ENCODE data around the gene WDR44. TPM values are rescaled to one million over a fixed set of nuclear protein-coding genes. Genes with fewer than 3 reads are reported as not detected.

The WDR44 gene
- total RNA-seq, 2 experiments from 2014 or later: 26.5 to 29.7 TPM

- Mint-ChIP-seq H3K36me3 (ENCODE audit: low read depth) (peaks cover 4% of the 10 kb centered on the region), H3K9me3 (ENCODE audit: insufficient read depth) (no peaks in the 10 kb centered on the region), H3K27me3 (ENCODE audit: low read depth) (no peaks in the 10 kb centered on the region), H3K4me1 (ENCODE audit: low read depth) (peaks cover 46% of the 10 kb centered on the region), H3K4me3 (peak overlapping the region; percentile 95), H3K27ac (peak overlapping the region; percentile 97)
- ChIA-PET POLR2A (interaction anchor here (3.1 kb wide), 1 partner anchor 149 kb away, joined by 22 read pairs; the partner anchor contains the start of gene DOCK11), CTCF (interaction anchor here (0.9 to 1.4 kb wide), 2 partner anchors 11 to 254 kb away, joined by 3 to 4 read pairs; no protein-coding TSS in a partner anchor)
- ATAC-seq (no peak), DNase-seq (no peak)
Measured at GRCh38 chrX:118347736-118348135, 1.8 kb downstream of the WDR44 start.

- Mint-ChIP-seq H3K4me1 (ENCODE audit: low read depth) (peaks cover 51% of the 10 kb centered on the region), H3K9me3 (ENCODE audit: insufficient read depth) (no peaks in the 10 kb centered on the region), H3K4me3 (peak overlapping the region; percentile 95), H3K36me3 (ENCODE audit: low read depth) (peaks cover 4% of the 10 kb centered on the region), H3K27me3 (ENCODE audit: low read depth) (no peaks in the 10 kb centered on the region), H3K27ac (peak overlapping the region; percentile 97)
- ATAC-seq: no peak
- ChIA-PET CTCF (interaction anchor here (0.9 to 1.4 kb wide), 2 partner anchors 10 to 253 kb away, joined by 3 to 4 read pairs; no protein-coding TSS in a partner anchor), POLR2A (interaction anchor here (3.1 kb wide), 1 partner anchor 148 kb away, joined by 22 read pairs; the partner anchor contains the start of gene DOCK11)
- no peak for DNase-seq
Measured at GRCh38 chrX:118348186-118348810, 2.4 kb downstream of the WDR44 start.

- H3K4me3 Mint-ChIP-seq: peak overlapping the region; percentile 95
- peak overlapping the region; percentile 46 for H3K27ac Mint-ChIP-seq
- H3K9me3 Mint-ChIP-seq (ENCODE audit: insufficient read depth): no peaks in the 10 kb centered on the region
- no peaks in the 10 kb centered on the region for H3K27me3 Mint-ChIP-seq (ENCODE audit: low read depth)
- DNase-seq (no peak), ATAC-seq (no peak)
- ChIA-PET CTCF (no interaction called here), POLR2A (no interaction called here)
- peaks cover 4% of the 10 kb centered on the region for H3K36me3 Mint-ChIP-seq (ENCODE audit: low read depth)
- H3K4me1 Mint-ChIP-seq (ENCODE audit: low read depth): peaks cover 55% of the 10 kb centered on the region
Measured at GRCh38 chrX:118349188-118349587, 3.3 kb downstream of the WDR44 start.

GRCh38 chrX:118350221-118350620 lies 4.3 kb downstream of the WDR44 start:
- POLR2A ChIA-PET: no interaction called here
- peaks cover 53% of the 10 kb centered on the region for H3K4me1 Mint-ChIP-seq (ENCODE audit: low read depth)

GRCh38 chrX:118350706-118351105 lies 4.8 kb downstream of the WDR44 start:
- Mint-ChIP-seq H3K27me3 (ENCODE audit: low read depth) (no peaks in the 10 kb centered on the region), H3K27ac (peak overlapping the region; percentile 71), H3K36me3 (ENCODE audit: low read depth) (peaks cover 6% of the 10 kb centered on the region), H3K4me3 (peak overlapping the region; percentile 67), H3K9me3 (ENCODE audit: insufficient read depth) (no peaks in the 10 kb centered on the region), H3K4me1 (ENCODE audit: low read depth) (peaks cover 54% of the 10 kb centered on the region)
- ATAC-seq (no peak), DNase-seq (no peak)
- ChIA-PET CTCF (no interaction called here), POLR2A (no interaction called here)

More at GRCh38 chrX:118350221-118350620, 4.3 kb downstream of the WDR44 start:
- H3K27me3 Mint-ChIP-seq (ENCODE audit: low read depth): no peaks in the 10 kb centered on the region
- CTCF ChIA-PET: no interaction called here
- H3K36me3 Mint-ChIP-seq (ENCODE audit: low read depth): peaks cover 6% of the 10 kb centered on the region
- peak overlapping the region; percentile 67 for H3K4me3 Mint-ChIP-seq
- ATAC-seq (no peak), DNase-seq (no peak)
- H3K27ac Mint-ChIP-seq: peak overlapping the region; percentile 71
- no peaks in the 10 kb centered on the region for H3K9me3 Mint-ChIP-seq (ENCODE audit: insufficient read depth)

GRCh38 chrX:118352566-118352965 lies 6.7 kb downstream of the WDR44 start:
- DNase-seq (no peak), ATAC-seq (no peak)
- peak overlapping the region; percentile 35 for H3K27ac Mint-ChIP-seq
- peaks cover 6% of the 10 kb centered on the region for H3K36me3 Mint-ChIP-seq (ENCODE audit: low read depth)
- ChIA-PET CTCF (no interaction called here), POLR2A (no interaction called here)
- no peak overlapping the region for H3K4me3 Mint-ChIP-seq
- peaks cover 57% of the 10 kb centered on the region for H3K4me1 Mint-ChIP-seq (ENCODE audit: low read depth)
- no peaks in the 10 kb centered on the region for H3K27me3 Mint-ChIP-seq (ENCODE audit: low read depth)
- no peaks in the 10 kb centered on the region for H3K9me3 Mint-ChIP-seq (ENCODE audit: insufficient read depth)

- H3K4me1 Mint-ChIP-seq (ENCODE audit: low read depth): peaks cover 55% of the 10 kb centered on the region
- CTCF ChIA-PET: no interaction called here
- no peaks in the 10 kb centered on the region for H3K9me3 Mint-ChIP-seq (ENCODE audit: insufficient read depth)
- peaks cover 6% of the 10 kb centered on the region for H3K36me3 Mint-ChIP-seq (ENCODE audit: low read depth)
- DNase-seq: no peak
- peak; percentile 20 for ATAC-seq
- no peak overlapping the region for H3K27ac Mint-ChIP-seq
- POLR2A ChIA-PET: no interaction called here
- H3K4me3 Mint-ChIP-seq: no peak overlapping the region
- no peaks in the 10 kb centered on the region for H3K27me3 Mint-ChIP-seq (ENCODE audit: low read depth)
Measured at GRCh38 chrX:118353081-118353850, 7.4 kb downstream of the WDR44 start.

- no peak for DNase-seq
- H3K27me3 Mint-ChIP-seq (ENCODE audit: low read depth): no peaks in the 10 kb centered on the region
- no peak overlapping the region for H3K4me3 Mint-ChIP-seq
- POLR2A ChIA-PET: interaction anchor here (0.7 kb wide), 1 partner anchor 10 kb away, joined by 4 read pairs; no protein-coding TSS in a partner anchor
- CTCF ChIA-PET: no interaction called here
- H3K9me3 Mint-ChIP-seq (ENCODE audit: insufficient read depth): no peaks in the 10 kb centered on the region
- H3K4me1 Mint-ChIP-seq (ENCODE audit: low read depth): peaks cover 41% of the 10 kb centered on the region
- no peak for ATAC-seq
- peak overlapping the region; percentile 43 for H3K27ac Mint-ChIP-seq
- peaks cover 7% of the 10 kb centered on the region for H3K36me3 Mint-ChIP-seq (ENCODE audit: low read depth)
Measured at GRCh38 chrX:118355225-118355920, 9.5 kb downstream of the WDR44 start.

GRCh38 chrX:118356154-118356701 lies 10.3 kb downstream of the WDR44 start:
- Mint-ChIP-seq H3K9me3 (ENCODE audit: insufficient read depth) (no peaks in the 10 kb centered on the region), H3K27me3 (ENCODE audit: low read depth) (no peaks in the 10 kb centered on the region), H3K27ac (no peak overlapping the region), H3K4me1 (ENCODE audit: low read depth) (peaks cover 42% of the 10 kb centered on the region), H3K4me3 (no peak overlapping the region), H3K36me3 (ENCODE audit: low read depth) (peaks cover 7% of the 10 kb centered on the region)
- ChIA-PET POLR2A (no interaction called here), CTCF (no interaction called here)
- DNase-seq (no peak), ATAC-seq (no peak)

- Mint-ChIP-seq H3K27ac (no peak overlapping the region), H3K36me3 (ENCODE audit: low read depth) (peaks cover 3% of the 10 kb centered on the region), H3K27me3 (ENCODE audit: low read depth) (no peaks in the 10 kb centered on the region), H3K4me1 (ENCODE audit: low read depth) (peaks cover 29% of the 10 kb centered on the region), H3K9me3 (ENCODE audit: insufficient read depth) (no peaks in the 10 kb centered on the region), H3K4me3 (no peak overlapping the region)
- ATAC-seq (no peak), DNase-seq (no peak)
- POLR2A ChIA-PET: interaction anchor here (0.6 kb wide), 1 partner anchor 745 kb away, joined by 3 read pairs; no protein-coding TSS in a partner anchor
- CTCF ChIA-PET: no interaction called here
Measured at GRCh38 chrX:118360429-118361125, 14.7 kb downstream of the WDR44 start.

GRCh38 chrX:118364261-118364660 lies 18.4 kb downstream of the WDR44 start:
- H3K27ac Mint-ChIP-seq: no peak overlapping the region
- ATAC-seq: no peak
- DNase-seq: no peak
- peaks cover 22% of the 10 kb centered on the region for H3K4me1 Mint-ChIP-seq (ENCODE audit: low read depth)
- POLR2A ChIA-PET: no interaction called here
- H3K9me3 Mint-ChIP-seq (ENCODE audit: insufficient read depth): no peaks in the 10 kb centered on the region
- CTCF ChIA-PET: interaction anchor here (1.0 kb wide), 1 partner anchor 9 kb away, joined by 3 read pairs; no protein-coding TSS in a partner anchor
- peaks cover 7% of the 10 kb centered on the region for H3K36me3 Mint-ChIP-seq (ENCODE audit: low read depth)
- H3K4me3 Mint-ChIP-seq: no peak overlapping the region
- H3K27me3 Mint-ChIP-seq (ENCODE audit: low read depth): no peaks in the 10 kb centered on the region

All from activated CD8-positive, alpha-beta T cell treated with anti-CD3 and anti-CD28 coated beads, Interleukin-2, amount 10 ng/mL, durations not matched to agents 7 days and 5 days (primary cell).